Measurements from ENCODE around the gene ARRDC5. TPM values are rescaled to one million over a fixed set of nuclear protein-coding genes. Genes with fewer than 3 reads are reported as not detected.

Gene ARRDC5
- total and polyA plus RNA-seq, 2 of the 13 experiments (the other 11 are each of a cell fraction or from before 2014, with no cell fraction given), result not detected

- no peak for TF ChIP-seq TIGD3 (CRISPR knock-in tag; IDR thresholded peaks at IDR 0.05; ENCODE audit: borderline replicate concordance)
- TF ChIP-seq KDM5B (CRISPR knock-in tag; IDR thresholded peaks at IDR 0.05; ENCODE audit: borderline replicate concordance), result peak; percentile 58; the same call in 1 of the 2 replicates
- TF ChIP-seq SYNCRIP (IDR thresholded peaks at IDR 0.05; ENCODE audit: insufficient read depth, low read depth, low read length), result no peak
- TF ChIP-seq REL (CRISPR knock-in tag; conservative IDR thresholded peaks at IDR 0.05), result no peak
- no peak for TF ChIP-seq PAX8 (CRISPR knock-in tag; IDR thresholded peaks at IDR 0.05; ENCODE audit: borderline replicate concordance)
- no peak; the same call in none of the 2 replicates for TF ChIP-seq HNF4A (CRISPR knock-in tag; IDR thresholded peaks at IDR 0.05)
- 0 out of 2 replicates have a peak, but pooled peaks have one; percentile 37 for TF ChIP-seq ZNF431 (CRISPR knock-in tag; IDR thresholded peaks at IDR 0.05; ENCODE audit: borderline replicate concordance, low read depth)
- TF ChIP-seq ZNF567 (CRISPR knock-in tag; IDR thresholded peaks at IDR 0.05; ENCODE audit: borderline replicate concordance), result peak; percentile 66
- TF ChIP-seq ZC3H13 (CRISPR knock-in tag; IDR thresholded peaks at IDR 0.05), result no peak
- no peak for TF ChIP-seq ZNF850 (CRISPR knock-in tag; conservative IDR thresholded peaks at IDR 0.05)
- TF ChIP-seq ZNF597 (CRISPR knock-in tag; IDR thresholded peaks at IDR 0.05), result no peak
- TF ChIP-seq ZNF639 (CRISPR knock-in tag; conservative IDR thresholded peaks at IDR 0.05), result no peak
- peak; percentile 90; the same call in 1 of the 2 replicates for TF ChIP-seq PBX3 (CRISPR knock-in tag; IDR thresholded peaks at IDR 0.05; ENCODE audit: borderline replicate concordance)
- TF ChIP-seq ZGPAT (CRISPR knock-in tag; IDR thresholded peaks at IDR 0.05), result peak; percentile 64; the same call in 1 of the 2 replicates
- no peak for TF ChIP-seq PRMT3 (CRISPR knock-in tag; IDR thresholded peaks at IDR 0.05; ENCODE audit: borderline replicate concordance, low read depth)
- TF ChIP-seq CENPBD1 (CRISPR knock-in tag; IDR thresholded peaks at IDR 0.05; ENCODE audit: borderline replicate concordance, low read depth), result 0 out of 2 replicates have a peak, but pooled peaks have one; percentile 48
- TF ChIP-seq CREBL2 (CRISPR knock-in tag; IDR thresholded peaks at IDR 0.05; ENCODE audit: borderline replicate concordance), result no peak
- TF ChIP-seq KLF6 (CRISPR knock-in tag; IDR thresholded peaks at IDR 0.05), result no peak
- no peak for TF ChIP-seq MAFG (CRISPR knock-in tag; IDR thresholded peaks at IDR 0.05)
- TF ChIP-seq ZNF12 (CRISPR knock-in tag; IDR thresholded peaks at IDR 0.05), result no peak
- TF ChIP-seq ZNF329 (CRISPR knock-in tag; IDR thresholded peaks at IDR 0.05; ENCODE audit: low read depth), result no peak; the same call in 1 of the 2 replicates
Observed at GRCh38 chr19:4867534-4868285, 35.0 kb downstream of the ARRDC5 start, which contains the start of gene PLIN3 (continued).
